HFFc6 (cell line): ENCODE measurements around the gene KCTD10. TPM values are rescaled to one million over a fixed set of nuclear protein-coding genes. Genes with fewer than 3 reads are reported as not detected.

Source experiments
- DNase-seq: peaks from one replicate; pipeline ENCODE4 v3.0.0-alpha.2; 2018
- H3K27ac Mint-ChIP-seq: 2 replicates; pipeline ENCODE4 v1.8.0; 2020; ENCODE audit warnings: mild to moderate bottlenecking, mixed read lengths
- H3K27me3 Mint-ChIP-seq: 2 replicates; pipeline ENCODE4 v1.8.0; 2021; ENCODE audit warnings: mild to moderate bottlenecking, moderate library complexity, mixed read lengths; ENCODE audit not compliant: insufficient read depth
- H3K36me3 Mint-ChIP-seq: 2 replicates; pipeline ENCODE4 v1.8.0; 2021; ENCODE audit warnings: low read depth, mixed read lengths
- H3K4me1 Mint-ChIP-seq: 2 replicates; pipeline ENCODE4 v1.8.0; 2020; ENCODE audit warnings: low read depth, mixed read lengths
- H3K4me3 Mint-ChIP-seq: 2 replicates; pipeline ENCODE4 v1.8.0; 2020; ENCODE audit warnings: mild to moderate bottlenecking, moderate library complexity, mixed read lengths
- H3K9me3 Mint-ChIP-seq: 2 replicates; pipeline ENCODE4 v1.8.0; 2020; ENCODE audit warnings: mild to moderate bottlenecking, mixed read lengths
- CTCF ChIP-seq: fragments of 200-600 bp; sonication (generic); IDR thresholded peaks from 2 replicates; pipeline ENCODE4 v1.5.0; 2021; ENCODE audit warnings: antibody characterized with exemption, mild to moderate bottlenecking
- total RNA-seq, 6 experiments: library from RNA; stranded (reverse); fragmentation: NEBNext Ultra II Directional; extraction: Animal tissue kit (Norgen Biotek cat#: 25700); gene quantifications; 2 replicates in 1 of 6; 3 replicates in 5 of 6; pipeline ENCODE4 v1.2.3, GENCODE V29; 2021

The KCTD10 gene
- total RNA-seq, 6 experiments from 2014 or later: 127 to 145 (median 134) TPM

- no peak overlapping the region for H3K27ac Mint-ChIP-seq
- H3K9me3 Mint-ChIP-seq: no peaks in the 10 kb centered on the region
- TF ChIP-seq CTCF: no peak
- no peak overlapping the region for H3K4me3 Mint-ChIP-seq
- H3K27me3 Mint-ChIP-seq: 0 out of 2 replicates have a peak, but pooled peaks cover 2% of the 10 kb centered on the region
- peaks cover 15% of the 10 kb centered on the region for H3K36me3 Mint-ChIP-seq
- H3K4me1 Mint-ChIP-seq: no peaks in the 10 kb centered on the region
- DNase-seq: no peak
Observed at GRCh38 chr12:109513051-109513450, 36.0 kb upstream of the KCTD10 start.

GRCh38 chr12:109512608-109513007 lies 35.5 kb upstream of the KCTD10 start:
- Mint-ChIP-seq H3K9me3 (no peaks in the 10 kb centered on the region), H3K4me3 (no peak overlapping the region)
- no peak for DNase-seq

GRCh38 chr12:109510196-109510595 lies 33.1 kb upstream of the KCTD10 start:
- no peaks in the 10 kb centered on the region for H3K36me3 Mint-ChIP-seq
- H3K27ac Mint-ChIP-seq: no peak overlapping the region
- H3K27me3 Mint-ChIP-seq: 0 out of 2 replicates have a peak, but pooled peaks cover 2% of the 10 kb centered on the region
- DNase-seq: no peak
- H3K4me3 Mint-ChIP-seq: no peak overlapping the region
- no peaks in the 10 kb centered on the region for H3K4me1 Mint-ChIP-seq
- no peaks in the 10 kb centered on the region for H3K9me3 Mint-ChIP-seq
- TF ChIP-seq CTCF: no peak

More at GRCh38 chr12:109512608-109513007, 35.5 kb upstream of the KCTD10 start:
- Mint-ChIP-seq H3K27me3 (0 out of 2 replicates have a peak, but pooled peaks cover 2% of the 10 kb centered on the region), H3K27ac (no peak overlapping the region), H3K36me3 (peaks cover 10% of the 10 kb centered on the region), H3K4me1 (no peaks in the 10 kb centered on the region)
- no peak for TF ChIP-seq CTCF

- Mint-ChIP-seq H3K27me3 (no peaks in the 10 kb centered on the region), H3K27ac (no peak overlapping the region), H3K4me1 (no peaks in the 10 kb centered on the region), H3K36me3 (peaks cover 15% of the 10 kb centered on the region), H3K9me3 (no peaks in the 10 kb centered on the region), H3K4me3 (no peak overlapping the region; the same call in 1 of the 2 replicates)
- TF ChIP-seq CTCF: no peak
- DNase-seq: no peak
Observed at GRCh38 chr12:109504068-109504467, 27.0 kb upstream of the KCTD10 start.

- no peak for TF ChIP-seq CTCF
- DNase-seq: no peak
- peaks cover 19% of the 10 kb centered on the region for H3K36me3 Mint-ChIP-seq
- no peaks in the 10 kb centered on the region for H3K9me3 Mint-ChIP-seq
- H3K27ac Mint-ChIP-seq: no peak overlapping the region
- H3K27me3 Mint-ChIP-seq: no peaks in the 10 kb centered on the region
- no peaks in the 10 kb centered on the region for H3K4me1 Mint-ChIP-seq
- H3K4me3 Mint-ChIP-seq: no peak overlapping the region
Observed at GRCh38 chr12:109503611-109504010, 26.5 kb upstream of the KCTD10 start.

GRCh38 chr12:109502332-109502731 lies 25.2 kb upstream of the KCTD10 start:
- Mint-ChIP-seq H3K27me3 (no peaks in the 10 kb centered on the region), H3K4me1 (peaks cover 6% of the 10 kb centered on the region), H3K4me3 (no peak overlapping the region), H3K36me3 (peaks cover 27% of the 10 kb centered on the region), H3K27ac (no peak overlapping the region), H3K9me3 (no peaks in the 10 kb centered on the region)
- no peak for DNase-seq
- no peak for TF ChIP-seq CTCF
